Endothelial cell of umbilical vein (primary cell): Measurements from ENCODE around the gene ADGRL3. TPM values are rescaled to one million over a fixed set of nuclear protein-coding genes. Genes with fewer than 3 reads are reported as not detected.

Experiments
- BruUV-seq: library from RNA; stranded (reverse); fragments of 400-500 nt; replicated peaks from 2 replicates; lab custom pipeline; 2021; lab: Mats Ljungman, UMichigan
- CTCF ChIA-PET: fragments of 300-600, 350-600 bp; sonication (Branson Sonifier 250); formaldehyde crosslinking; loops from one replicate; lab custom pipeline; 2021; ENCODE audit warnings: antibody characterized with exemption, inconsistent platforms; lab: Charles Lee
- POLR2A ChIA-PET: fragments of 300-600, 350-600 bp; sonication (Branson Sonifier 250); formaldehyde crosslinking; loops from one replicate; lab custom pipeline; 2021; ENCODE audit warnings: antibody characterized with exemption, inconsistent platforms; lab: Charles Lee
- DNase-seq: peaks from one replicate; pipeline ENCODE4 v3.0.0-alpha.2; 2011; ENCODE audit warnings: low read depth, low spot score
- FAIRE-seq: peaks from 2 replicates; lab custom pipeline; 2011; peaks lifted over from hg19 to GRCh38; lab: Jason Lieb, UNC
- H2AFZ ChIP-seq: 2 replicates; pipeline ENCODE4 v1.6.0; 2012; ENCODE audit warnings: low read depth, low read length, control low read depth, inconsistent platforms
- H3K27ac ChIP-seq: 2 replicates; pipeline ENCODE4 v1.5.1; 2011; ENCODE audit warnings: low read depth, mild to moderate bottlenecking, control low read depth, low read length, moderate library complexity; ENCODE audit not compliant: insufficient read depth
- H3K27me3 ChIP-seq, 2 experiments: 2 replicates each; pipeline versions ENCODE4 v1.6.0 to v1.6.1; 2011; ENCODE audit warnings: low read length in 2 of 2, mixed read lengths in 1 of 2; ENCODE audit not compliant: control insufficient read depth in 2 of 2, insufficient read depth in 2 of 2
- H3K36me3 ChIP-seq, 2 experiments: 2 replicates in 1 of 2; 3 replicates in 1 of 2; pipeline ENCODE4 v1.5.1; 2011; ENCODE audit warnings: low read length in 2 of 2, mild to moderate bottlenecking in 1 of 2, moderate library complexity in 1 of 2; ENCODE audit not compliant: control insufficient read depth in 2 of 2, insufficient read depth in 2 of 2; ENCODE audit errors: extremely low read depth in 1 of 2
- H3K4me1 ChIP-seq: 3 replicates; pipeline ENCODE4 v1.5.1; 2011; ENCODE audit warnings: mild to moderate bottlenecking, low read length; ENCODE audit not compliant: control insufficient read depth, insufficient read depth; ENCODE audit errors: extremely low read depth
- H3K4me2 ChIP-seq: 2 replicates; pipeline ENCODE4 v1.6.1; 2011; ENCODE audit warnings: low read length, control low read depth, mixed read lengths; ENCODE audit not compliant: insufficient read depth
- H3K4me3 ChIP-seq, 3 experiments: fragments of 200-600 bp in 1 of 3; sonication (generic), shearing (Covaris generic) in 1 of 3; replicated peaks in 1 of 3; 2 replicates each; pipeline ENCODE4 v1.5.1; 2011 to 2016; ENCODE audit warnings: control low read depth in 3 of 3, low read length in 3 of 3, mild to moderate bottlenecking in 2 of 3, inconsistent platforms in 1 of 3, low read depth in 1 of 3, moderate library complexity in 1 of 3; ENCODE audit not compliant: insufficient read depth in 1 of 3
- H3K79me2 ChIP-seq: 2 replicates; pipeline ENCODE4 v1.6.0; 2012; ENCODE audit warnings: low read length, inconsistent platforms; ENCODE audit not compliant: control insufficient read depth, insufficient read depth
- H3K9ac ChIP-seq: replicated peaks from 2 replicates; pipeline ENCODE3; 2011; ENCODE audit warnings: low read length, control low read depth; ENCODE audit not compliant: insufficient read depth; ENCODE audit errors: extremely low read depth
- H3K9me1 ChIP-seq: replicated peaks from 3 replicates; pipeline ENCODE4 v1.6.0; 2011; ENCODE audit warnings: mild to moderate bottlenecking, low read length; ENCODE audit not compliant: control insufficient read depth, insufficient read depth; ENCODE audit errors: extremely low read depth
- H3K9me3 ChIP-seq: replicated peaks from 2 replicates; pipeline ENCODE4 v1.5.1; 2012; ENCODE audit warnings: low read length, inconsistent platforms; ENCODE audit not compliant: control insufficient read depth, insufficient read depth
- H4K20me1 ChIP-seq: replicated peaks from 2 replicates; pipeline ENCODE3; 2011; ENCODE audit warnings: mild to moderate bottlenecking, low read length; ENCODE audit not compliant: control insufficient read depth, insufficient read depth; ENCODE audit errors: extremely low read depth
- CTCF ChIP-seq, 2 donors: IDR thresholded peaks; 1 replicate in 1 of 2; 2 replicates in 1 of 2; pipeline ENCODE4 v1.5.1; 2011; ENCODE audit warnings: low read length in 2 of 2, mild to moderate bottlenecking in 2 of 2, moderate library complexity in 2 of 2, control low read depth in 1 of 2, inconsistent platforms in 1 of 2, low read depth in 1 of 2; ENCODE audit not compliant: insufficient read depth in 1 of 2; ENCODE audit errors: extremely low read depth in 1 of 2
- EZH2 ChIP-seq: IDR thresholded peaks from 2 replicates; pipeline ENCODE4 v1.6.1; 2012; ENCODE audit warnings: borderline replicate concordance, low read depth, mild to moderate bottlenecking, moderate library complexity, low read length, inconsistent platforms; ENCODE audit not compliant: severe bottlenecking
- FOS ChIP-seq: IDR thresholded peaks from 2 replicates; pipeline ENCODE4 v1.6.1; 2011; ENCODE audit warnings: mild to moderate bottlenecking, low read length, moderate library complexity, borderline replicate concordance; ENCODE audit not compliant: insufficient read depth
- GATA2 ChIP-seq: IDR thresholded peaks from 2 replicates; pipeline ENCODE4 v1.7.0; 2011; ENCODE audit warnings: low read depth, mild to moderate bottlenecking, moderate library complexity, mixed read lengths, low read length; ENCODE audit not compliant: insufficient read length, insufficient read depth
- JUN ChIP-seq: IDR thresholded peaks from 2 replicates; pipeline ENCODE4 v1.6.1; 2011; ENCODE audit warnings: borderline replicate concordance, low read depth; ENCODE audit not compliant: insufficient read length, insufficient read depth
- MAX ChIP-seq: IDR thresholded peaks from 2 replicates; pipeline ENCODE4 v1.6.1; 2011; ENCODE audit not compliant: insufficient read depth, insufficient read length
- MYC ChIP-seq: IDR thresholded peaks from one replicate; pipeline ENCODE4 v1.6.1; 2011; ENCODE audit warnings: mild to moderate bottlenecking, low read depth, low read length
- POLR2A ChIP-seq: IDR thresholded peaks from 2 replicates; pipeline ENCODE4 v1.6.1; 2012; ENCODE audit warnings: low read depth, mild to moderate bottlenecking, control low read depth, low read length
- POLR2AphosphoS5 ChIP-seq: IDR thresholded peaks from 2 replicates; pipeline ENCODE4 v1.6.1; 2012; ENCODE audit warnings: low read depth, mild to moderate bottlenecking, control low read depth, low read length, moderate library complexity; ENCODE audit not compliant: insufficient read depth
- dilution Hi-C: fragments of 300-500 bp; cut with MboI; formaldehyde crosslinking; loops from one replicate; pipeline ENCODE4 v1.15.0; 2019; ENCODE audit warnings: low sequenced_read_pairs; ENCODE audit not compliant: extremely low pct_ligation_motif_present
- intact Hi-C: fragments of 100-400 bp; cut with micrococcal nuclease; formaldehyde crosslinking; loops from one replicate; pipeline ENCODE4 v1.10.0; 2022
- polyA plus RNA-seq, 4 experiments: library from polyadenylated mRNA; depleted of rRNA in 3 of 4; stranded (reverse) in 3 of 4; unstranded in 1 of 4; fragments of >200 nt; gene quantifications; 2 replicates each; pipeline versions ENCODE4 v1.2.1 to v1.2.3, GENCODE V29; 2011 to 2012; ENCODE audit warnings: missing spikeins in 1 of 4
- total RNA-seq: library from RNA; stranded (reverse); gene quantifications from 2 replicates; pipeline ENCODE4 v1.2.3, GENCODE V29; 2021

ADGRL3 gene
- total and polyA plus RNA-seq, 2 donors (not counting 3 experiments of a cell fraction or from before 2014, with no cell fraction given), result not detected

- BruUV-seq, result no TSS peak
- CTCF ChIA-PET, result no interaction called here
- H3K4me3 ChIP-seq, result no peak overlapping the region
These were observed 17.2 kb upstream of the ADGRL3 start for GRCh38 chr4:61182915-61183314.

More at GRCh38 chr4:61182915-61183314, 17.2 kb upstream of the ADGRL3 start:
- no peak overlapping the region for H3K4me2 ChIP-seq
- H3K79me2 ChIP-seq, result no peaks in the 10 kb centered on the region
- H3K9me3 ChIP-seq, result no peaks in the 10 kb centered on the region
- H3K27ac ChIP-seq, result no peak overlapping the region
- TF ChIP-seq MAX (no peak), JUN (no peak), POLR2AphosphoS5 (no peak), EZH2 (no peak), CTCF (IDR thresholded peaks at IDR 0.05; ENCODE audit: extremely low read depth in 1 of 2, insufficient read depth in 1 of 2, low read depth in 1 of 2, low read length in 2 of 2) (no peak), GATA2 (no peak), MYC (no peak), FOS (no peak), POLR2A (no peak)
- H3K27me3 ChIP-seq, result no peaks in the 10 kb centered on the region
- no peak for FAIRE-seq
- H2AFZ ChIP-seq, result no peak overlapping the region
- H3K9ac ChIP-seq, result no peak overlapping the region
- H3K4me1 ChIP-seq, result no peaks in the 10 kb centered on the region
- H4K20me1 ChIP-seq, result no peaks in the 10 kb centered on the region
- POLR2A ChIA-PET, result no interaction called here
- dilution Hi-C loops, result no loop called here
- DNase-seq, result no peak
- no peaks in the 10 kb centered on the region for H3K36me3 ChIP-seq
- H3K9me1 ChIP-seq, result no peaks in the 10 kb centered on the region
- intact Hi-C loops, result no loop called here
